HepG2 (cell line): ENCODE data around the gene WEE1. TPM values are rescaled to one million over a fixed set of nuclear protein-coding genes. Genes with fewer than 3 reads are reported as not detected.
"Not testable (repeated sequence)": the region's sequence is repeated elsewhere in the genome, so short reads cannot be mapped to it uniquely, and the experiment has no call there.

ENCODE experiments used
- ATAC-seq: fragments of 200-7000 bp; cut with Tn5 transposase; 3 replicates; pipeline ENCODE4 v1.9.1; 2020; ENCODE audit warnings: mild to moderate bottlenecking, moderate library complexity
- BruUV-seq: library from RNA; stranded (reverse); fragments of 400-500 nt; replicated peaks from 2 replicates; lab custom pipeline; 2021; lab: Mats Ljungman, UMichigan
- CTCF ChIA-PET: fragments of 300-600 bp; formaldehyde crosslinking; extraction: SDS; loops from one replicate; lab custom pipeline; 2021; ENCODE audit warnings: low total read pairs, inconsistent platforms, low intra/inter-chr PET ratio; lab: Yijun Ruan, JAX
- POLR2A ChIA-PET: fragments of 350-600 bp; sonication (Branson Sonifier 250); formaldehyde crosslinking; loops from one replicate; lab custom pipeline; 2020; ENCODE audit warnings: antibody characterized with exemption, inconsistent platforms; lab: Yijun Ruan, JAX
- DNase-seq: peaks from one replicate; pipeline ENCODE4 v3.0.0-alpha.2; 2015; ENCODE audit warnings: low spot score
- FAIRE-seq: peaks from 3 replicates; lab custom pipeline; 2011; peaks lifted over from hg19 to GRCh38; lab: Jason Lieb, UNC
- H2AFZ ChIP-seq: one replicate; pipeline ENCODE4 v1.6.1; 2011; ENCODE audit warnings: low read length, inconsistent platforms
- H3K27ac ChIP-seq: fragments of 300-600 bp; 3 replicates; pipeline ENCODE4 v1.8.0; 2011; ENCODE audit warnings: mixed run types, mild to moderate bottlenecking, mixed read lengths, low read length, inconsistent platforms; ENCODE audit not compliant: insufficient read depth; ENCODE audit errors: extremely low read length
- H3K27me3 ChIP-seq, 2 experiments: fragments of 200-600 bp in 1 of 2; 2 replicates in 1 of 2; 3 replicates in 1 of 2; pipeline versions ENCODE4 v1.6.0 to v1.8.0; 2011; ENCODE audit warnings: low read length in 2 of 2, mild to moderate bottlenecking in 2 of 2, moderate library complexity in 2 of 2, inconsistent platforms in 1 of 2; ENCODE audit not compliant: insufficient read depth in 2 of 2, control insufficient read depth in 1 of 2
- H3K36me3 ChIP-seq, 2 experiments: fragments of 200-600 bp in 1 of 2; replicated peaks in 1 of 2; 2 replicates in 1 of 2; 3 replicates in 1 of 2; pipeline versions ENCODE4 v1.5.1 to v1.8.0; 2011; ENCODE audit warnings: low read length in 2 of 2, inconsistent platforms in 1 of 2; ENCODE audit not compliant: insufficient read depth in 2 of 2, control insufficient read depth in 1 of 2
- H3K4me1 ChIP-seq: 2 replicates; pipeline ENCODE4 v1.5.1; 2012; ENCODE audit warnings: low read length, inconsistent platforms; ENCODE audit not compliant: insufficient read depth
- H3K4me2 ChIP-seq: 2 replicates; pipeline ENCODE4 v1.6.0; 2011; ENCODE audit warnings: low read depth, low read length, inconsistent platforms
- H3K4me3 ChIP-seq, 3 experiments: fragments of 200-600 bp in 1 of 3; sonication (generic), shearing (Covaris generic) in 1 of 3; replicated peaks in 1 of 3; 2 replicates each; pipeline ENCODE4 v1.5.1; 2011 to 2016; ENCODE audit warnings: low read length in 3 of 3, inconsistent platforms in 2 of 3, low read depth in 2 of 3, mild to moderate bottlenecking in 2 of 3, control low read depth in 1 of 3, mixed read lengths in 1 of 3; ENCODE audit not compliant: insufficient read depth in 1 of 3
- H3K79me2 ChIP-seq: one replicate; pipeline ENCODE4 v1.6.1; 2011; ENCODE audit warnings: low read length, inconsistent platforms; ENCODE audit not compliant: insufficient read depth
- H3K9ac ChIP-seq: 2 replicates; pipeline ENCODE4 v1.6.0; 2011; ENCODE audit warnings: mild to moderate bottlenecking, low read depth, low read length, inconsistent platforms; ENCODE audit not compliant: insufficient read depth
- H3K9me3 ChIP-seq: 2 replicates; pipeline ENCODE4 v1.5.1; 2012; ENCODE audit warnings: mild to moderate bottlenecking, low read length
- H4K20me1 ChIP-seq: 2 replicates; pipeline ENCODE4 v1.6.0; 2011; ENCODE audit warnings: inconsistent platforms, mild to moderate bottlenecking, low read length, moderate library complexity; ENCODE audit not compliant: insufficient read depth
- NFYB ChIP-seq: sonication (generic); formaldehyde crosslinking; IDR thresholded peaks from 2 replicates; pipeline ENCODE4 v1.4.0; 2020; ENCODE audit warnings: missing genetic modification reagents
- NFYC ChIP-seq: IDR thresholded peaks from 2 replicates; pipeline ENCODE4 v1.6.1; 2016; ENCODE audit warnings: missing genetic modification reagents, missing compliant biosample characterization
- WGBS: methylation state at CpG from one replicate; pipeline ENCODE4 v1.1.6; 2017; ENCODE audit warnings: low lambda C conversion rate; 5-methylcytosine and 5-hydroxymethylcytosine counted together
- in situ Hi-C: cut with HindIII; loops from 2 replicates; pipeline ENCODE4 v1.10.0; 2017; ENCODE audit warnings: low pct_unique_long_range_greater_than_20kb; ENCODE audit not compliant: extremely low pct_ligation_motif_present
- intact Hi-C: fragments of 100-400 bp; cut with micrococcal nuclease; formaldehyde crosslinking; loops from one replicate; pipeline ENCODE4 v1.10.0; 2022; ENCODE audit not compliant: unreplicated experiment
- polyA plus RNA-seq, 8 experiments: library from polyadenylated mRNA; depleted of rRNA in 3 of 8; stranded (reverse) in 7 of 8; unstranded in 1 of 8; fragments of >200 nt; fragmentation: Illumina TruSeq in 4 of 8; extraction: Trizol in 4 of 8; gene quantifications; 2 replicates each; pipeline versions ENCODE4 v1.2.1 to v1.2.3, GENCODE V29; 2011 to 2016; ENCODE audit warnings: low read depth in 4 of 8, missing spikeins in 1 of 8, mixed read lengths in 1 of 8; ENCODE audit not compliant: insufficient read depth in 1 of 8
- total RNA-seq, 5 experiments: library from RNA; depleted of rRNA; stranded (reverse); fragments of >200 nt; fragmentation: Illumina TruSeq; extraction: Trizol; gene quantifications; 2 replicates each; pipeline ENCODE4 v1.2.3, GENCODE V29; 2016; ENCODE audit warnings: low read depth in 1 of 5

WEE1 gene
- total and polyA plus RNA-seq, 2 of the 13 experiments (the other 11 are each of a cell fraction or from before 2014, with no cell fraction given): 31.4 to 63.7 TPM

- in situ Hi-C loops: not testable (repeated sequence)
These were observed 48.9 kb downstream of the WEE1 start for GRCh38 chr11:9622353-9622752.

GRCh38 chr11:9623053-9623452 lies 49.6 kb downstream of the WEE1 start:
- CTCF ChIA-PET, H3K36me3 ChIP-seq, BruUV-seq, H4K20me1 ChIP-seq, DNase-seq, H3K4me1 ChIP-seq, H3K27ac ChIP-seq, H3K79me2 ChIP-seq, intact Hi-C loops, in situ Hi-C loops, H3K9ac ChIP-seq, H2AFZ ChIP-seq, H3K4me2 ChIP-seq, H3K9me3 ChIP-seq, POLR2A ChIA-PET, ATAC-seq, FAIRE-seq, H3K4me3 ChIP-seq: not testable (repeated sequence)
- 60% methylated on average over 5 of the region's 23 CpGs for WGBS
- peaks cover 1 to 13% of the 10 kb centered on the region in 2 experiments; a peak in 2 of 5 replicates for H3K27me3 ChIP-seq

More at GRCh38 chr11:9622353-9622752, 48.9 kb downstream of the WEE1 start:
- H2AFZ ChIP-seq, ATAC-seq, H3K4me3 ChIP-seq, POLR2A ChIA-PET, intact Hi-C loops, FAIRE-seq, H3K9me3 ChIP-seq, H3K9ac ChIP-seq, DNase-seq, H3K27ac ChIP-seq, BruUV-seq, CTCF ChIA-PET, H4K20me1 ChIP-seq, H3K36me3 ChIP-seq, H3K4me1 ChIP-seq, H3K79me2 ChIP-seq, H3K4me2 ChIP-seq: not testable (repeated sequence)
- WGBS: 70% methylated on average over 3 of the region's 7 CpGs
- TF ChIP-seq NFYB (CRISPR knock-in tag): peak; percentile 57
- TF ChIP-seq NFYC: peak; percentile 53; the same call in 1 of the 2 replicates
- peaks cover 1 to 13% of the 10 kb centered on the region in 2 experiments; a peak in 2 of 5 replicates for H3K27me3 ChIP-seq
